HFF-Myc (cell line): ENCODE results near the gene CFAP119.

ENCODE experiments used
- DNase-seq: peaks from one replicate; pipeline ENCODE4 v3.0.0-alpha.2; 2011; ENCODE audit warnings: low read depth; ENCODE audit errors: extremely low read depth
- H3K4me3 ChIP-seq: replicated peaks from 2 replicates; pipeline ENCODE4 v1.5.1; 2011; ENCODE audit warnings: low read depth, mild to moderate bottlenecking, control low read depth, low read length
- CTCF ChIP-seq: IDR thresholded peaks from 2 replicates; pipeline ENCODE4 v1.5.1; 2012; ENCODE audit warnings: mild to moderate bottlenecking, low read depth, low read length, control low read depth; ENCODE audit errors: missing control alignments

Gene CFAP119

GRCh38 chr16:30750876-30751465, 10.9 kb downstream of the CFAP119 start:
- no peak for DNase-seq
- H3K4me3 ChIP-seq = no peak overlapping the region
- no peak for TF ChIP-seq CTCF

GRCh38 chr16:30750201-30750600, 11.7 kb downstream of the CFAP119 start:
- H3K4me3 ChIP-seq = no peak overlapping the region
- DNase-seq = no peak
- TF ChIP-seq CTCF = no peak

- no peak for TF ChIP-seq CTCF
- H3K4me3 ChIP-seq = peak overlapping the region; percentile 62
- DNase-seq = no peak
These were observed 13.0 kb downstream of the CFAP119 start for GRCh38 chr16:30748634-30749445.

- DNase-seq = peak; percentile 96
- no peak for TF ChIP-seq CTCF
- peak within 1 kb of the TSS; percentile 62 for H3K4me3 ChIP-seq
These were observed 13.8 kb downstream of the CFAP119 start, which contains the start of gene PHKG2 for GRCh38 chr16:30747799-30748633. Gene PHKG2 (plus strand): TSS chr16:30748425. CDS start chr16:30748821, 396 bp downstream.

- peak overlapping the region; percentile 62 for H3K4me3 ChIP-seq
- TF ChIP-seq CTCF = no peak
- DNase-seq = no peak
These were observed 14.5 kb downstream of the CFAP119 start for GRCh38 chr16:30747331-30747730.

GRCh38 chr16:30746638-30747175, 15.2 kb downstream of the CFAP119 start:
- DNase-seq = no peak
- TF ChIP-seq CTCF = no peak
- H3K4me3 ChIP-seq = no peak overlapping the region
